ENCODE data around the gene STAP1.

- TF ChIP-seq CTCF (IDR thresholded peaks at IDR 0.05), result no peak
- no peak for TF ChIP-seq POLR2A (IDR thresholded peaks at IDR 0.05)
Observed at GRCh38 chr4:67603310-67604028, 44.9 kb downstream of the STAP1 start.

Measured in lower leg skin (tissue), 3 donors.